K562 (cell line): ENCODE results near the gene FCAMR. TPM values are rescaled to one million over a fixed set of nuclear protein-coding genes. Genes with fewer than 3 reads are reported as not detected.

Source experiments
- ADNP ChIP-seq: fragments of 200-800 bp; sonication (Bioruptor generic); IDR thresholded peaks from 2 replicates; pipeline ENCODE4 v1.6.1; 2016; ENCODE audit warnings: missing genetic modification characterization, missing compliant biosample characterization
- COPS2 ChIP-seq: fragments of 450-650 bp; conservative IDR thresholded peaks from 2 replicates; pipeline ENCODE4 v1.6.1; 2016; ENCODE audit warnings: mild to moderate bottlenecking, moderate library complexity
- CTBP1 ChIP-seq: fragments of 450-650 bp; IDR thresholded peaks from 2 replicates; pipeline ENCODE4 v1.6.1; 2016; ENCODE audit warnings: borderline replicate concordance
- NR1H2 ChIP-seq: sonication (generic); formaldehyde crosslinking; IDR thresholded peaks from 2 replicates; pipeline ENCODE4 v1.4.0; 2020; ENCODE audit warnings: mild to moderate bottlenecking, missing genetic modification reagents
- SETDB1 ChIP-seq: IDR thresholded peaks from one replicate; pipeline ENCODE4 v1.6.1; 2012; ENCODE audit warnings: low read length, control low read depth, inconsistent platforms
- SMC3 ChIP-seq: conservative IDR thresholded peaks from 2 replicates; pipeline ENCODE4 v1.6.1; 2011; ENCODE audit warnings: low read depth, low read length, improper control_type of control experiment; ENCODE audit not compliant: insufficient read depth
- TAF1 ChIP-seq: IDR thresholded peaks from 2 replicates; pipeline ENCODE4 v1.6.1; 2011; ENCODE audit warnings: mild to moderate bottlenecking, low read length, moderate library complexity; ENCODE audit not compliant: insufficient read depth, control insufficient read depth, severe bottlenecking; ENCODE audit errors: extremely low read depth
- ZKSCAN1 ChIP-seq: fragments of 150-350 bp; IDR thresholded peaks from 2 replicates; pipeline ENCODE4 v1.6.1; 2016; ENCODE audit warnings: low read depth, low read length
- ZSCAN32 ChIP-seq: fragments of 450-650 bp; formaldehyde crosslinking; IDR thresholded peaks from 2 replicates; pipeline ENCODE4 v1.4.0; 2020; ENCODE audit warnings: mild to moderate bottlenecking, moderate library complexity
- polyA plus RNA-seq, 8 experiments: library from polyadenylated mRNA; depleted of rRNA in 4 of 8; stranded (reverse) in 5 of 8; unstranded in 3 of 8; fragments of >200 nt; fragmentation: Nextera tagmentation in 2 of 8; fragmentation: Illumina TruSeq in 1 of 8; extraction: Ambion mirVana in 2 of 8; extraction: Trizol in 1 of 8; gene quantifications; 2 replicates each; pipeline versions ENCODE4 v1.2.1 to v1.2.3, GENCODE V29; 2011 to 2014; ENCODE audit warnings: inconsistent platforms in 1 of 8, missing spikeins in 1 of 8
- total RNA-seq, 7 experiments: library from RNA; depleted of rRNA in 6 of 7; stranded (reverse); fragments of >200 nt in 6 of 7; fragmentation: Illumina TruSeq in 2 of 7; extraction: Trizol in 2 of 7; gene quantifications; 2 replicates each; pipeline versions ENCODE4 v1.2.1 to v1.2.3, GENCODE V29; 2011 to 2021; ENCODE audit warnings: low replicate concordance in 1 of 7
- TF ChIP-seq, protein P1 (sequence below): sonication (generic); formaldehyde crosslinking; IDR thresholded peaks from 2 replicates; pipeline ENCODE4 v1.8.0; 2022; ENCODE audit warnings: missing genetic modification reagents, mild to moderate bottlenecking, borderline replicate concordance
- TF ChIP-seq, protein P2 (sequence below): IDR thresholded peaks from 2 replicates; pipeline ENCODE4 v1.6.1; 2012; ENCODE audit warnings: low read depth, low read length, improper control_type of control experiment, borderline replicate concordance
- TF ChIP-seq, protein P3 (sequence below), 2 experiments: IDR thresholded peaks in 1 of 2; conservative IDR thresholded peaks in 1 of 2; 2 replicates each; pipeline ENCODE4 v1.6.1; 2016; ENCODE audit warnings: low read depth in 2 of 2, mild to moderate bottlenecking in 1 of 2, missing compliant biosample characterization in 1 of 2, missing genetic modification characterization in 1 of 2, moderate library complexity in 1 of 2
- TF ChIP-seq, protein P4 (sequence below): fragments of 450-650 bp; formaldehyde crosslinking; IDR thresholded peaks from 2 replicates; pipeline ENCODE4 v1.4.0; 2022; ENCODE audit warnings: missing genetic modification characterization
- TF ChIP-seq, protein P5 (sequence below), 2 experiments: fragments of 150-350 bp in 1 of 2; IDR thresholded peaks; 2 replicates each; pipeline ENCODE4 v1.6.1; 2012 to 2016; ENCODE audit warnings: low read depth in 2 of 2, low read length in 2 of 2, mild to moderate bottlenecking in 1 of 2, moderate library complexity in 1 of 2

FCAMR gene
- total and polyA plus RNA-seq, 9 of the 15 experiments (the other 6 are each of a cell fraction or from before 2014, with no cell fraction given), result not detected

DNA sequence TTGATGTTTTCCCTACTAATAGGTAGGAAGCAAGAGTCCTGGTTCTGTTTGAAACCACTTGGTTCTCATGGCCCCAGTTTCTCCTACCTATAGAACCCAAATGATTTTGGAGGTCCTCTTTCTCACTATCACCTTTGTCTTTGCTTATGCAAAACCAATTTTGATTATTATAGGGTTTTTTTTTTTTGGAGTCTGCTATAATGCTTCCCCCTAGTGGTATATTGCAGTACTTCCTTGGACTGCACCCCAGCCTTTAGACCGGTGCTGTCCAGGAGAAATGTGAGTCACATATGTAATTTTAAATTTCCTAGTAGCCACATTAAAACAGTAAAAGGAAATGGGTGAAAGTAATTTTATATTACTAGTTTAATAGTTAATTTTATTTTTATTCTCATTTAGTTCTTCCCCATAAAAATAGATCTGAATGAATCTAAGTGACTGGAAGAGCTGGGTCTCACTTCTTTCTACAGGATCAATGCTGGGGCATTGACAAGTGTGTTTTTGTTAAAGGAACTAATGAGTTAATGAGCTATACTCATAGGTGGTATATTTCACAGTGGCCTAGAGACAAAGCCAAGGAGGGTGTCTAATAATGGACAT is 59.1 kb downstream of the FCAMR start (continued):
- TF ChIP-seq, protein P1, sequence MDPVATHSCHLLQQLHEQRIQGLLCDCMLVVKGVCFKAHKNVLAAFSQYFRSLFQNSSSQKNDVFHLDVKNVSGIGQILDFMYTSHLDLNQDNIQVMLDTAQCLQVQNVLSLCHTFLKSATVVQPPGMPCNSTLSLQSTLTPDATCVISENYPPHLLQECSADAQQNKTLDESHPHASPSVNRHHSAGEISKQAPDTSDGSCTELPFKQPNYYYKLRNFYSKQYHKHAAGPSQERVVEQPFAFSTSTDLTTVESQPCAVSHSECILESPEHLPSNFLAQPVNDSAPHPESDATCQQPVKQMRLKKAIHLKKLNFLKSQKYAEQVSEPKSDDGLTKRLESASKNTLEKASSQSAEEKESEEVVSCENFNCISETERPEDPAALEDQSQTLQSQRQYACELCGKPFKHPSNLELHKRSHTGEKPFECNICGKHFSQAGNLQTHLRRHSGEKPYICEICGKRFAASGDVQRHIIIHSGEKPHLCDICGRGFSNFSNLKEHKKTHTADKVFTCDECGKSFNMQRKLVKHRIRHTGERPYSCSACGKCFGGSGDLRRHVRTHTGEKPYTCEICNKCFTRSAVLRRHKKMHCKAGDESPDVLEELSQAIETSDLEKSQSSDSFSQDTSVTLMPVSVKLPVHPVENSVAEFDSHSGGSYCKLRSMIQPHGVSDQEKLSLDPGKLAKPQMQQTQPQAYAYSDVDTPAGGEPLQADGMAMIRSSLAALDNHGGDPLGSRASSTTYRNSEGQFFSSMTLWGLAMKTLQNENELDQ, result no peak
- no peak for TF ChIP-seq ADNP
- TF ChIP-seq, protein P2, sequence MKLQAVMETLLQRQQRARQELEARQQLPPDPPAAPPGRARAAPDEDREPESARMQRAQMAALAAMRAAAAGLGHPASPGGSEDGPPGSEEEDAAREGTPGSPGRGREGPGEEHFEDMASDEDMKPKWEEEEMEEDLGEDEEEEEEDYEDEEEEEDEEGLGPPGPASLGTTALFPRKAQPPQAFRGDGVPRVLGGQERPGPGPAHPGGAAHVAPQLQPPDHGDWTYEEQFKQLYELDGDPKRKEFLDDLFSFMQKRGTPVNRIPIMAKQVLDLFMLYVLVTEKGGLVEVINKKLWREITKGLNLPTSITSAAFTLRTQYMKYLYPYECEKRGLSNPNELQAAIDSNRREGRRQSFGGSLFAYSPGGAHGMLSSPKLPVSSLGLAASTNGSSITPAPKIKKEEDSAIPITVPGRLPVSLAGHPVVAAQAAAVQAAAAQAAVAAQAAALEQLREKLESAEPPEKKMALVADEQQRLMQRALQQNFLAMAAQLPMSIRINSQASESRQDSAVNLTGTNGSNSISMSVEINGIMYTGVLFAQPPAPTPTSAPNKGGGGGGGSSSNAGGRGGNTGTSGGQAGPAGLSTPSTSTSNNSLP, result 0 out of 2 replicates have a peak, but pooled peaks have one; percentile 44
- no peak for TF ChIP-seq TAF1
- TF ChIP-seq ZSCAN32 (CRISPR knock-in tag), result no peak
- TF ChIP-seq COPS2, result no peak
- TF ChIP-seq, protein P3, sequence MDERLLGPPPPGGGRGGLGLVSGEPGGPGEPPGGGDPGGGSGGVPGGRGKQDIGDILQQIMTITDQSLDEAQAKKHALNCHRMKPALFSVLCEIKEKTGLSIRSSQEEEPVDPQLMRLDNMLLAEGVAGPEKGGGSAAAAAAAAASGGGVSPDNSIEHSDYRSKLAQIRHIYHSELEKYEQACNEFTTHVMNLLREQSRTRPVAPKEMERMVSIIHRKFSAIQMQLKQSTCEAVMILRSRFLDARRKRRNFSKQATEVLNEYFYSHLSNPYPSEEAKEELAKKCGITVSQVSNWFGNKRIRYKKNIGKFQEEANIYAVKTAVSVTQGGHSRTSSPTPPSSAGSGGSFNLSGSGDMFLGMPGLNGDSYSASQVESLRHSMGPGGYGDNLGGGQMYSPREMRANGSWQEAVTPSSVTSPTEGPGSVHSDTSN (CRISPR knock-in tag; IDR thresholded peaks at IDR 0.05; ENCODE audit: low read depth), result no peak
- TF ChIP-seq, protein P3 (tag; conservative IDR thresholded peaks at IDR 0.05; ENCODE audit: low read depth), result no peak
- TF ChIP-seq ZKSCAN1, result no peak
- no peak for TF ChIP-seq SETDB1
- TF ChIP-seq, protein P4, sequence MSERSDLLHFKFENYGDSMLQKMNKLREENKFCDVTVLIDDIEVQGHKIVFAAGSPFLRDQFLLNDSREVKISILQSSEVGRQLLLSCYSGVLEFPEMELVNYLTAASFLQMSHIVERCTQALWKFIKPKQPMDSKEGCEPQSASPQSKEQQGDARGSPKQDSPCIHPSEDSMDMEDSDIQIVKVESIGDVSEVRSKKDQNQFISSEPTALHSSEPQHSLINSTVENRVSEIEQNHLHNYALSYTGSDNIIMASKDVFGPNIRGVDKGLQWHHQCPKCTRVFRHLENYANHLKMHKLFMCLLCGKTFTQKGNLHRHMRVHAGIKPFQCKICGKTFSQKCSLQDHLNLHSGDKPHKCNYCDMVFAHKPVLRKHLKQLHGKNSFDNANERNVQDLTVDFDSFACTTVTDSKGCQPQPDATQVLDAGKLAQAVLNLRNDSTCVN, result no peak
- peak; percentile 53 for TF ChIP-seq SMC3
- TF ChIP-seq, protein P5, sequence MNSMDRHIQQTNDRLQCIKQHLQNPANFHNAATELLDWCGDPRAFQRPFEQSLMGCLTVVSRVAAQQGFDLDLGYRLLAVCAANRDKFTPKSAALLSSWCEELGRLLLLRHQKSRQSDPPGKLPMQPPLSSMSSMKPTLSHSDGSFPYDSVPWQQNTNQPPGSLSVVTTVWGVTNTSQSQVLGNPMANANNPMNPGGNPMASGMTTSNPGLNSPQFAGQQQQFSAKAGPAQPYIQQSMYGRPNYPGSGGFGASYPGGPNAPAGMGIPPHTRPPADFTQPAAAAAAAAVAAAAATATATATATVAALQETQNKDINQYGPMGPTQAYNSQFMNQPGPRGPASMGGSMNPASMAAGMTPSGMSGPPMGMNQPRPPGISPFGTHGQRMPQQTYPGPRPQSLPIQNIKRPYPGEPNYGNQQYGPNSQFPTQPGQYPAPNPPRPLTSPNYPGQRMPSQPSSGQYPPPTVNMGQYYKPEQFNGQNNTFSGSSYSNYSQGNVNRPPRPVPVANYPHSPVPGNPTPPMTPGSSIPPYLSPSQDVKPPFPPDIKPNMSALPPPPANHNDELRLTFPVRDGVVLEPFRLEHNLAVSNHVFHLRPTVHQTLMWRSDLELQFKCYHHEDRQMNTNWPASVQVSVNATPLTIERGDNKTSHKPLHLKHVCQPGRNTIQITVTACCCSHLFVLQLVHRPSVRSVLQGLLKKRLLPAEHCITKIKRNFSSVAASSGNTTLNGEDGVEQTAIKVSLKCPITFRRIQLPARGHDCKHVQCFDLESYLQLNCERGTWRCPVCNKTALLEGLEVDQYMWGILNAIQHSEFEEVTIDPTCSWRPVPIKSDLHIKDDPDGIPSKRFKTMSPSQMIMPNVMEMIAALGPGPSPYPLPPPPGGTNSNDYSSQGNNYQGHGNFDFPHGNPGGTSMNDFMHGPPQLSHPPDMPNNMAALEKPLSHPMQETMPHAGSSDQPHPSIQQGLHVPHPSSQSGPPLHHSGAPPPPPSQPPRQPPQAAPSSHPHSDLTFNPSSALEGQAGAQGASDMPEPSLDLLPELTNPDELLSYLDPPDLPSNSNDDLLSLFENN (IDR thresholded peaks at IDR 0.05; ENCODE audit: low read depth in 2 of 2, low read length in 2 of 2), result no peak
- TF ChIP-seq NR1H2, result no peak
- TF ChIP-seq CTBP1, result no peak
